OCI-M1 (cell line): ENCODE measurements around the gene GALNT18.
"Not testable (repeated sequence)": the region's sequence is repeated elsewhere in the genome, so short reads cannot be mapped to it uniquely, and the experiment has no call there.

ENCODE experiments used
- DNase-seq: peaks from one replicate; lab custom pipeline; 2025; lab: John Stamatoyannopoulos, UW

GALNT18 gene

GRCh38 chr11:11458485-11458884 lies 163.3 kb downstream of the GALNT18 start:
- DNase-seq = no peak

- no peak for DNase-seq
Measured at GRCh38 chr11:11458001-11458400, 163.8 kb downstream of the GALNT18 start.

GRCh38 chr11:11456866-11457265 lies 164.9 kb downstream of the GALNT18 start:
- DNase-seq = no peak

- DNase-seq = no peak
Measured at GRCh38 chr11:11454671-11455223, 167.1 kb downstream of the GALNT18 start.

- peak; percentile 25 for DNase-seq
Measured at GRCh38 chr11:11451501-11452005, 170.3 kb downstream of the GALNT18 start.

GRCh38 chr11:11450744-11451362 lies 171.0 kb downstream of the GALNT18 start:
- DNase-seq = no peak

GRCh38 chr11:11449327-11449726 lies 172.5 kb downstream of the GALNT18 start:
- no peak for DNase-seq

- DNase-seq = no peak
Measured at GRCh38 chr11:11448626-11449025, 173.2 kb downstream of the GALNT18 start.

GRCh38 chr11:11447601-11448000 lies 174.2 kb downstream of the GALNT18 start:
- DNase-seq = not testable (repeated sequence)

- no peak for DNase-seq
Measured at GRCh38 chr11:11446967-11447366, 174.8 kb downstream of the GALNT18 start.

- no peak for DNase-seq
Measured at GRCh38 chr11:11446564-11446963, 175.2 kb downstream of the GALNT18 start.

GRCh38 chr11:11445441-11446185 lies 176.2 kb downstream of the GALNT18 start:
- no peak for DNase-seq

GRCh38 chr11:11444804-11445131 lies 177.0 kb downstream of the GALNT18 start:
- no peak for DNase-seq

- DNase-seq = no peak
Measured at GRCh38 chr11:11444027-11444803, 177.6 kb downstream of the GALNT18 start.

GRCh38 chr11:11442791-11443190 lies 179.0 kb downstream of the GALNT18 start:
- DNase-seq = no peak

- DNase-seq = no peak
Measured at GRCh38 chr11:11441516-11441915, 180.3 kb downstream of the GALNT18 start.

- DNase-seq = no peak
Measured at GRCh38 chr11:11441091-11441490, 180.7 kb downstream of the GALNT18 start.

- no peak for DNase-seq
Measured at GRCh38 chr11:11440144-11440543, 181.7 kb downstream of the GALNT18 start.

GRCh38 chr11:11439591-11439990 lies 182.2 kb downstream of the GALNT18 start:
- DNase-seq = no peak

- DNase-seq = no peak
Measured at GRCh38 chr11:11436715-11437313, 185.0 kb downstream of the GALNT18 start.

- no peak for DNase-seq
Measured at GRCh38 chr11:11435635-11436034, 186.2 kb downstream of the GALNT18 start.

GRCh38 chr11:11433960-11434359 lies 187.8 kb downstream of the GALNT18 start:
- DNase-seq = no peak
